Mucosa of descending colon (tissue), 3 donors: ENCODE measurements around the gene IL17RB. TPM values are rescaled to one million over a fixed set of nuclear protein-coding genes. Genes with fewer than 3 reads are reported as not detected.

Experiments
- ATAC-seq: fragments of 200-7000 bp; cut with Tn5 transposase; one replicate; pipeline ENCODE4 v1.9.1; 2020; ENCODE audit warnings: mild to moderate bottlenecking, moderate library complexity
- DNase-seq, 3 donors: peaks; one replicate each; pipeline ENCODE4 v3.0.0-alpha.2; 2020
- H3K36me3 ChIP-seq: fragments of 200-600 bp; one replicate; pipeline ENCODE4 v1.8.0; 2021; ENCODE audit warnings: low read depth, mild to moderate bottlenecking
- H3K4me1 ChIP-seq: fragments of 200-600 bp; one replicate; pipeline ENCODE4 v1.8.0; 2021; ENCODE audit warnings: low read depth, mild to moderate bottlenecking
- H3K4me3 ChIP-seq: fragments of 200-600 bp; one replicate; pipeline ENCODE4 v1.8.0; 2021; ENCODE audit warnings: mild to moderate bottlenecking
- H3K9me3 ChIP-seq: fragments of 200-600 bp; one replicate; pipeline ENCODE4 v1.8.0; 2021; ENCODE audit warnings: mild to moderate bottlenecking
- CTCF ChIP-seq: fragments of 200-600 bp; IDR thresholded peaks from one replicate; pipeline ENCODE4 v1.8.0; 2022; ENCODE audit warnings: antibody characterized with exemption, mild to moderate bottlenecking
- intact Hi-C, 2 donors: fragments of 100-400 bp; cut with DNase I in 1 of 2; cut with micrococcal nuclease in 1 of 2; formaldehyde crosslinking; loops; one replicate each; pipeline versions ENCODE4 v1.11.0 to v1.11.1; 2022; cut with DNase I, micrococcal nuclease
- total RNA-seq, 3 donors: library from RNA; stranded (reverse); fragmentation: NEBNext Ultra II Directional in 2 of 3; extraction: Animal tissue kit (Norgen Biotek cat#: 25700) in 2 of 3; gene quantifications; one replicate each; pipeline versions ENCODE4 v1.2.1 to v1.2.4, GENCODE V29; 2021 to 2023
- donor health status: DM: no; HTN: no; CAD: no; lungs with moderate emphysema.
- donor health status: DM: no; HTN: no; CAD: no.
- donor health status: DM: no; HTN: yes; CAD: no.

IL17RB gene
- total RNA-seq, 3 donors from 2014 or later = 10.3 to 13.4 (median 10.9) TPM

GRCh38 chr3:53805463-53806159 is 40.8 kb upstream of the IL17RB start:
- Histone ChIP-seq H3K4me3 (no peak overlapping the region), H3K4me1 (peaks cover 15% of the 10 kb centered on the region), H3K9me3 (no peaks in the 10 kb centered on the region), H3K36me3 (no peaks in the 10 kb centered on the region)
- intact Hi-C loops = no loop called here
- no peak for TF ChIP-seq CTCF
- no peak for ATAC-seq
- no peak for DNase-seq

GRCh38 chr3:53806182-53807116 is 39.9 kb upstream of the IL17RB start:
- H3K36me3 ChIP-seq = no peaks in the 10 kb centered on the region
- H3K4me3 ChIP-seq = no peak overlapping the region
- H3K9me3 ChIP-seq = no peaks in the 10 kb centered on the region
- peaks cover 15% of the 10 kb centered on the region for H3K4me1 ChIP-seq
- DNase-seq = peak; percentile 65 to 74 (median 68)
- ATAC-seq = peak; percentile 93
- TF ChIP-seq CTCF = no peak
- intact Hi-C loops = no loop called here

- H3K9me3 ChIP-seq = no peaks in the 10 kb centered on the region
- ATAC-seq (peak; percentile 2), DNase-seq (no peak)
- H3K36me3 ChIP-seq = no peaks in the 10 kb centered on the region
- peaks cover 15% of the 10 kb centered on the region for H3K4me1 ChIP-seq
- no peak for TF ChIP-seq CTCF
- H3K4me3 ChIP-seq = no peak overlapping the region
- intact Hi-C loops = no loop called here
These were observed 39.1 kb upstream of the IL17RB start for GRCh38 chr3:53807117-53807810.

- DNase-seq = no peak
- intact Hi-C loops = no loop called here
These were observed 37.9 kb upstream of the IL17RB start for GRCh38 chr3:53808496-53808895.

More at GRCh38 chr3:53808496-53808895, 37.9 kb upstream of the IL17RB start:
- Histone ChIP-seq H3K9me3 (no peaks in the 10 kb centered on the region), H3K4me3 (no peak overlapping the region), H3K36me3 (no peaks in the 10 kb centered on the region), H3K4me1 (peaks cover 15% of the 10 kb centered on the region)
- ATAC-seq = no peak
- TF ChIP-seq CTCF = no peak
